ENCODE results near the gene RPL39.
"Not testable (repeated sequence)": the region's sequence is repeated elsewhere in the genome, so short reads cannot be mapped to it uniquely, and the experiment has no call there.

DNA sequence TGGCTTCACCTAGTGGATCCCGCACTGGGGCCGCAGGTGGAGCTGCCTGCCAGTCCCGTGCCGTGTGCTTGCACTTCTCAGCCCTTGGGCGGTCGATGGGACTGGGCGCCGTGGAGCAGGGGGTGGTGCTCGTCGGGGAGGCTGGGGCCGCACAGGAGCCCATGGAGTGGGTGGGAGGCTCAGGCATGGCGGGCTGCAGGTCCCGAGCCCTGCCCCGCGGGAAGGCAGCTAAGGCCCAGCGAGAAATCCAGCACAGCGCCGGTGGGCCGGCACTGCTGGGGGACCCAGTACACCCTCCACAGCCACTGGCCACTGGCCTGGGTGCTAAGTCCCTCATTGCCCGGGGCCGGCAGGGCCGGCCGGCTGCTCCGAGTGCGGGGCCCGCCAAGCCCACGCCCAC is 40.7 kb downstream of the RPL39 start:
- TF ChIP-seq, protein P1, sequence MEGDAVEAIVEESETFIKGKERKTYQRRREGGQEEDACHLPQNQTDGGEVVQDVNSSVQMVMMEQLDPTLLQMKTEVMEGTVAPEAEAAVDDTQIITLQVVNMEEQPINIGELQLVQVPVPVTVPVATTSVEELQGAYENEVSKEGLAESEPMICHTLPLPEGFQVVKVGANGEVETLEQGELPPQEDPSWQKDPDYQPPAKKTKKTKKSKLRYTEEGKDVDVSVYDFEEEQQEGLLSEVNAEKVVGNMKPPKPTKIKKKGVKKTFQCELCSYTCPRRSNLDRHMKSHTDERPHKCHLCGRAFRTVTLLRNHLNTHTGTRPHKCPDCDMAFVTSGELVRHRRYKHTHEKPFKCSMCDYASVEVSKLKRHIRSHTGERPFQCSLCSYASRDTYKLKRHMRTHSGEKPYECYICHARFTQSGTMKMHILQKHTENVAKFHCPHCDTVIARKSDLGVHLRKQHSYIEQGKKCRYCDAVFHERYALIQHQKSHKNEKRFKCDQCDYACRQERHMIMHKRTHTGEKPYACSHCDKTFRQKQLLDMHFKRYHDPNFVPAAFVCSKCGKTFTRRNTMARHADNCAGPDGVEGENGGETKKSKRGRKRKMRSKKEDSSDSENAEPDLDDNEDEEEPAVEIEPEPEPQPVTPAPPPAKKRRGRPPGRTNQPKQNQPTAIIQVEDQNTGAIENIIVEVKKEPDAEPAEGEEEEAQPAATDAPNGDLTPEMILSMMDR (conservative IDR thresholded peaks at IDR 0.05 in 1 of 2, IDR thresholded peaks at IDR 0.05 in 1 of 2; ENCODE audit: low read depth in 1 of 2, low read length in 2 of 2) = not testable (repeated sequence)
- not testable (repeated sequence) for TF ChIP-seq EZH2 (IDR thresholded peaks at IDR 0.05; ENCODE audit: low read length, missing control alignments)
